Hippocampal formation (tissue), 2 donors: ENCODE results near the gene NTMT1.

Source experiments
- DNase-seq, 2 donors: peaks; one replicate each; lab custom pipeline; 2025; lab: John Stamatoyannopoulos, UW

Gene NTMT1

DNA sequence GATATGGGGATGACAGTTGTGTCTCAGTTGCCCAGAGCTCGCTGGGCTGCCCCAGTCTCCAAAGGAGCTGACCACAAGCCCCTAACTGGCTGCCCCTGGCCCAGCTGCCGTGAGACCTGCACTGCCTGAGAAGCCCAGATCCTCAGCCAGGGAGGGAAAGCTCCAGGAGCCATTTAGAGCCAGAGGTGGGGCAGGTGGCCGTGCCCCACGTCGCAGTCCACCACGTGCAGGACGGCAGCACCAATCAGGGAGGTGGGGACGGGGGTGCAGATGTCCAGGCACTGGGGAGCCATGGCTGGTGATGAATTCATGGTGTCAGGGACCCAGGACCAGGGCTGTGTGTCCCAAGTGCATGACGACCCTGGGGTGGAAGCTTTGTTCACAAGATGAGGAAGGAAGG lies 52.9 kb downstream of the NTMT1 start:
- DNase-seq: no peak

GRCh38 chr9:129679537-129679936 lies 53.6 kb downstream of the NTMT1 start:
- DNase-seq: no peak

DNA sequence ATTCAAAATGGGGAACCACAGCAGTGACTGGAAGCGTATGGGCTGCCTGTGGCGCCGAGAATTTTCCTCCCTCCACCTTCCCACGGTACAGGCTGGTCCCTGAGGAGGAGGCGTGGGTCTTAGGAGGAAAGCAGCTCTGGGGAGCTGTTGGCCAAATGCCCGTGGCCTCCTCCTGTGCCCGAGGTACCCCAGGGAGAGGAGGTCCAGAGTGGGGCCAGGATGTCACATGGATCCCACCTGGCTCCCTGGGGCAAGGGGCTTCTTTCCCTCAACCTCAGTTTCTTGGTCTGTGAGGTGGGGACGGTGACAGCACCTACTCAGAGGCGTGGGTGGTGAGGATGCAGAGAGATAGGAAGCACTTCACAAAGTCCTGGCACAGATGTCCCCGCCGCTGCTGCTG lies 56.0 kb downstream of the NTMT1 start:
- DNase-seq: no peak

GRCh38 chr9:129682381-129682780 lies 56.4 kb downstream of the NTMT1 start:
- DNase-seq: no peak

DNA sequence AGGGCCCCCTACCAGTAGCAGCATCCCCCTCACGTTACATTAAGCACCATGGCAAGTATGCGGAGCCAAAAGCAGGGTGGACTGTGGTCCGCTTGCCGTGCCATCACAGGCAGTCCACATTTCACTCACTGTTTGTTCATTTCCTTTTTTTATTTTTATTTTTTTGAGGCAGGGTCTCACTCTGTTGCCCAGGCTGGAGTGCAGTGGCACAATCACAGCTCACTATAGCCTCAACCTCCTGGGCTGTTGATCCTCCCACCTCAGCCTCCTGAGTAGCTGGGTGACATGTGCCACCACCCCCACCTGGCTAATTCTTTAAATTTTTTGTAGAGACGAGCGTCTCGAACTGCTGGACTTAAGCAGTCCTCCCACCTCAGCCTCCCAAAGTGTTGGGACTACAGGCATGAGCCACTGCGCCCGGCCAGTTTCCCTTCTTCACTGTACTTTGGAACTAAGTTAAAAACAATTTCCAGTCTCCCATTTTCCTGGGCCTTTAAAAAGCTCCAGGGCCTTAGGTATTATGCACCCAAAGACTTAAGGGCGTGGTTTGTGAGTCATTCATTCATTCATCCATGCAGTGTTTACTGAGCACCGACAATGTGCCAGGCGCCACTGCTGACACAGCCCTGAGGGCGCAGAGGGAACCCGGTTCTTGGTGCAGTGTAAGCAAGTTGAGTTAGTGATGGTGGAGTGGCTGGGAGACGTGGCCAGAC lies 59.4 kb downstream of the NTMT1 start:
- DNase-seq: no peak
